ENCODE measurements around the gene FAM131B. TPM values are rescaled to one million over a fixed set of nuclear protein-coding genes. Genes with fewer than 3 reads are reported as not detected.

The FAM131B gene
- total RNA-seq, 2 experiments from 2014 or later = 1.7 to 1.8 TPM

DNA sequence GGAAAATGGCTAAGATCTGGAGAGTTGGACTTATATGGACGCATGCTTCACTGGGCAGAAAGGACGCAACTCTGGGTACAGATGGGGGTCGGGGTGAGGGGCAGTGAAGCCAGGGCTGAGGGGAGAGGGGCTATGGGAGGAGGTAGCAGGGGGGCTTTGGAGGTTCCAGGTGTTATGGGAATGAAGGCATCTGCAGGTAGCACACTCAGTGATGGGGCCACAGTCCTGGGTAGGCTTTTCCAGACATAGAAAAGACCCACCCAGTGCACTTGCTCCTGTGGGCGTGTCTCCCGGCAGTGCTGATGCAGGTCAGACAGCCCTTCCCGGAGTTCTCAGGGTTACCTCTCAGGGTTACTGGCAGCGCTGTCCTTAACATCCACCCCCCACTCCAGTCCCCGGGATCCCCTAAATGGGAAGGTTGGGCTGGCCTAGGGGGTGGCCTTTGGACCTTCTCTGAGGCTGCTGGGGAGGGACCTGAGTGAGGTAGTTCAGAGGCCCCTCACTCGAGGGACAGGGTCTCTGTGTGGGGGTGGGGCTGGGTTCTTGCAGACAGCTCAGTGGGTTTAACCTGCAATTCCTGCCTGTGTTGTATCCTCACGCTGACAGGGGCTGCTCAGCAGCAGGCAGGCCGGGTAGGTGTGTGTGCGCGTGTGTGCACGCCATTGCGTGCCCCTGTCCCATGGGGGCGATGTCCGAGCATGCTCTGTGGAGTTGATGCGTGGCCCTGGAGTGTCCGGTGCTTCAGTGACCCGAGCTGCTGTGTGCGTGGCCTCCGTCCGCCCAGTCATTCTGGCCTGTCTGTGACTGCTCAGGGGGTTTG, 24.9 kb upstream of the FAM131B start:
- Mint-ChIP-seq H3K4me3 (no peak overlapping the region), H3K4me1 (peaks cover 11% of the 10 kb centered on the region), H3K36me3 (ENCODE audit: low read depth) (peaks cover 33% of the 10 kb centered on the region), H3K9me3 (ENCODE audit: low read depth) (no peaks in the 10 kb centered on the region), H3K27me3 (no peaks in the 10 kb centered on the region), H3K27ac (peak overlapping the region; percentile 44)
- CTCF ChIA-PET = interaction anchor here (0.6 kb wide), 1 partner anchor 29 kb away, joined by 3 read pairs; no protein-coding TSS in a partner anchor
- no peak for DNase-seq
- POLR2A ChIA-PET = no interaction called here
- intact Hi-C loops (cut with DNase I, micrococcal nuclease) = loop anchor here in 1 of 2 experiments (10.0 kb wide), 1 partner anchor 583 kb away; no protein-coding TSS in a partner anchor
- ATAC-seq = no peak

DNA sequence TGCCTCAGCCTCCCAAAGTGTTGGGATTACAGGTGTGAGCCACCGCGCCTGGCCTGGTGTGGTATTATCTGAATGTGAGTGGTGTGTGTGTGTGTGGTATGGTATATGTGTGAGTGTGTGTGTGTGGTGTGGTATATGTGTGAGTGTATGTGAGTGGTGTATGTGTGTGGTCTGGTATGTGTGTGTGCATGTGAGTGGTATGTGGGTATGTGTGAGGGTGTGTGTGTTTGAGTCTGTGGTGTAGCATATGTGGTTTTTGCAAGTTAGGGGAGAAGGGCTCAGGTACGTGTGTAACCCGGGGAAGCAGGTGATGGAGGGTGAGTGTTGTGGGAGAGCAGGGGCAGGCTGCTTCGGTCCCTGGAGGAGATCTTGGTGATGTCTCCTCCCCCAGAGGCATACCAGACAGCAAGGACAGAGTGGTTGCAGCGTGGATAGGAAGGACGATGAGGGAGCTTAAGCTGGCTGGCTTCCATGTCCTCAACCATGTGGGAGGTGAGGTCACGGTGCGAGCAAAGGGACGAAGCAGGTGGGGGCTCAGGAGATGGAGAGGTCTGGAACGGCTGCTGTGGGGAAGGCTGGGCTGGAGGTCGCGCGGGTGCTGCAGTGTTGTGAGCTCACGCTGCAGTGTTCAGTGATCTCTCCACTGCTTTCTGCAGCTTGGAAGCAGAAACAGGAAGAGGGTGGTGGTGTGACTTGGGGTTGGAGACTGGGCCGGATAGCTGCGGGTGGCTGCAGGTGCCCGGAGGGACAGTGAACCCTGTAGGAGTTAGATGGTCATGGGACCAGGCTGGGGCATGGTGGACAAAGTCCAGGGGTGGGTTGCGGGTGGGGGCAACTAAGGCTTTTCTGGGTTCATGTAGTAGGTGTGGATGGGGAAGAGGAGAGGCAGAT, 23.6 kb upstream of the FAM131B start:
- no peaks in the 10 kb centered on the region for H3K27me3 Mint-ChIP-seq
- DNase-seq (peak; percentile 56), ATAC-seq (peak; percentile 57)
- H3K27ac Mint-ChIP-seq = no peak overlapping the region
- intact Hi-C loops (cut with DNase I, micrococcal nuclease) = loop anchor here (1.0 to 10.0 kb wide), 2 partner anchors 22 to 581 kb away; partner anchors contain the start of gene EPHA1 (in 1 of the 2)
- peaks cover 11% of the 10 kb centered on the region for H3K4me1 Mint-ChIP-seq
- no peaks in the 10 kb centered on the region for H3K9me3 Mint-ChIP-seq (ENCODE audit: low read depth)
- POLR2A ChIA-PET = no interaction called here
- peaks cover 24% of the 10 kb centered on the region for H3K36me3 Mint-ChIP-seq (ENCODE audit: low read depth)
- H3K4me3 Mint-ChIP-seq = no peak overlapping the region
- CTCF ChIA-PET = interaction anchor here (0.7 to 0.8 kb wide), 3 partner anchors 9 to 870 kb away, joined by 3 to 4 read pairs (median 4); no protein-coding TSS in a partner anchor

DNA sequence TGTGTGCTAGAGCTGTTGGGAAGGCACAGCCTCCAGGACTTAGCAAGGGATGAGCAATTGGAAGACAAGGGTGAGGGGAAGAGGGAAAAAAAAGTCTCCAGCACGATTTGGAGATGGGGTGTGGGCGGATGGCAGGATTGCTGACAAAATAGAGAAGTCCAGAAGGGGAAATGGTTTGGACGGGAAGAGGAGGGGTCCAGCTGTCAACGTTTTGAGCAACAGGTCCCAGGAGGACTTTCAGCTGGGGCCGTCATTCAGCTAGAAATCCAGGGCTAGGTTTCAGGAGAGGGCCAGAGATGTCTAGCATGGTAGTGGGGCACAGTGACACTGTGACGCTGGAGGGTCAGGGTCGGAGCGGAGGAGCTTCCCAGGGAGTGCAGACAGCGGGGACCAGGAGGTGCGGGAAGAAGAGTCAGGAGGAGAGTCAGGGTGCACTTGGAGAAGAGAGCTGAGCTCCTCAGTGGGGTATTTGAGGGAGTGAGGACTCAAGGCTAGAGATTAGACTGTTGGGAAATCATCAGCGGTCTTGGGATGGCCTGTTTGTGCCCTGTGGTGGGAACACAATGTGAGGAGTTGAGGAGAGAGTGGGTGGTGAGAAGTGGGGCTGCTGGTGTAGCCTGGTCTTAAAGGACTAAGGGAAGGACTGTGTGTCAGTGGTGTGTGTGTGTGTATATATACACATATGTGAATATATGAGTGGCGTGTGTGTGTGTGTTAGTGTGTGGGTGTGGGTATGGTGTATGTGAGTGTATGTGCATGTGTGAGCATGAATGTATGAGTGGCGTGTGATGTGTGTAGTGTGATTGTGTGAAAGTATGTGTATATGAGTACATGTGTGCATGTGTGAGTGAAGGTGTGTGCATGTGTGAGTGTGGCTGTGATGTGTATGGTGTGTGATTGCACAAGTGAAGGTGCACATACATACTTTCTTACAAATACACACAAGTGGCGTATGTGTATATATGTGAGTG, 22.4 kb upstream of the FAM131B start:
- no peak overlapping the region for H3K27ac Mint-ChIP-seq

DNA sequence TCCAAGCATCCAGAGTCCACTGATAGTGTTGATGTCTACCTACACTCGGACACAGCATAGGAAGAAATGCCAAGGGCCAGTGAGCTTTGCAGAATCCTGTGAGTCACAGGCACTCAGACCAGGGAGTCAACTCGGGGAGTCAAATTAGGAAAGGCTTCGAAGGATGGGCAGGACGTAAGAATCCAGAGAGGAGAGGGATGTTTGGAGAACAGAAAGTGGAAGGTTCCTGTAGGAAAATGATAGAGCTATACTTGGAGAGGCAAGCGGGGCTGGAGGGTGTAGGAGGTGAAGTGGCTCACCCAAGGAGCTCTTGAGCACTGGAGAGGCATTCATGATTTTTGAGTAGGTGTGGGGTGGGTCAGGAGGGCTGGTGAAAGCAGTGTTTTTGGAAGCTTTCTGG, 21.6 kb upstream of the FAM131B start:
- CTCF ChIA-PET = interaction anchor here (0.6 to 1.8 kb wide), 11 partner anchors 8 to 750 kb away, joined by 3 to 12 read pairs (median 4); no protein-coding TSS in a partner anchor
- no peak overlapping the region for H3K4me3 Mint-ChIP-seq
- peaks cover 8% of the 10 kb centered on the region for H3K36me3 Mint-ChIP-seq (ENCODE audit: low read depth)
- no peak for DNase-seq
- POLR2A ChIA-PET = interaction anchor here (0.8 to 2.0 kb wide), 3 partner anchors 9 to 23 kb away, joined by 3 to 7 read pairs (median 3); no protein-coding TSS in a partner anchor
- intact Hi-C loops (cut with DNase I, micrococcal nuclease) = loop anchor here in 1 of 2 experiments (5.0 to 10.0 kb wide), 3 partner anchors 37 to 579 kb away; no protein-coding TSS in a partner anchor
- ATAC-seq = no peak
- H3K4me1 Mint-ChIP-seq = peaks cover 8% of the 10 kb centered on the region
- no peaks in the 10 kb centered on the region for H3K9me3 Mint-ChIP-seq (ENCODE audit: low read depth)
- no peaks in the 10 kb centered on the region for H3K27me3 Mint-ChIP-seq
- no peak overlapping the region for H3K27ac Mint-ChIP-seq

More for the DNA sequence above, 22.4 kb upstream of the FAM131B start:
- intact Hi-C loops (cut with DNase I, micrococcal nuclease) = loop anchor here in 1 of 2 experiments (5.0 to 10.0 kb wide), 3 partner anchors 38 to 580 kb away; no protein-coding TSS in a partner anchor
- ChIA-PET CTCF (interaction anchor here (0.8 to 1.8 kb wide), 8 partner anchors 10 to 145 kb away, joined by 3 to 12 read pairs (median 4); no protein-coding TSS in a partner anchor), POLR2A (interaction anchor here (0.8 to 2.0 kb wide), 2 partner anchors 9 to 23 kb away, joined by 3 to 7 read pairs; no protein-coding TSS in a partner anchor)
- H3K4me1 Mint-ChIP-seq = peaks cover 9% of the 10 kb centered on the region
- peaks cover 15% of the 10 kb centered on the region for H3K36me3 Mint-ChIP-seq (ENCODE audit: low read depth)
- H3K9me3 Mint-ChIP-seq (ENCODE audit: low read depth) = no peaks in the 10 kb centered on the region
- H3K27me3 Mint-ChIP-seq = no peaks in the 10 kb centered on the region
- H3K4me3 Mint-ChIP-seq = no peak overlapping the region
- ATAC-seq (no peak), DNase-seq (no peak)

- DNase-seq = no peak
- Mint-ChIP-seq H3K36me3 (ENCODE audit: low read depth) (peaks cover 5% of the 10 kb centered on the region), H3K4me3 (peak overlapping the region; percentile 82), H3K9me3 (ENCODE audit: low read depth) (no peaks in the 10 kb centered on the region), H3K4me1 (peaks cover 13% of the 10 kb centered on the region), H3K27ac (no peak overlapping the region), H3K27me3 (no peaks in the 10 kb centered on the region)
- intact Hi-C loops (cut with DNase I, micrococcal nuclease) = loop anchor here in 1 of 2 experiments (5.0 to 10.0 kb wide), 3 partner anchors 36 to 579 kb away; no protein-coding TSS in a partner anchor
- ATAC-seq = no peak
- ChIA-PET CTCF (interaction anchor here (0.6 to 1.8 kb wide), 9 partner anchors 9 to 750 kb away, joined by 3 to 12 read pairs (median 4); no protein-coding TSS in a partner anchor), POLR2A (interaction anchor here (1.0 to 2.0 kb wide), 2 partner anchors 22 to 24 kb away, joined by 3 to 7 read pairs; no protein-coding TSS in a partner anchor)
Observed at GRCh38 chr7:143383642-143383957, 21.1 kb upstream of the FAM131B start.

- Mint-ChIP-seq H3K27ac (no peak overlapping the region), H3K27me3 (no peaks in the 10 kb centered on the region), H3K36me3 (ENCODE audit: low read depth) (peaks cover 5% of the 10 kb centered on the region), H3K4me1 (peaks cover 18% of the 10 kb centered on the region), H3K4me3 (peak overlapping the region; percentile 82), H3K9me3 (ENCODE audit: low read depth) (no peaks in the 10 kb centered on the region)
- ChIA-PET CTCF (interaction anchor here (0.6 to 1.8 kb wide), 6 partner anchors 8 to 134 kb away, joined by 3 to 12 read pairs (median 3); no protein-coding TSS in a partner anchor), POLR2A (interaction anchor here (0.6 to 2.0 kb wide), 3 partner anchors 23 to 72 kb away, joined by 3 to 7 read pairs (median 3); no protein-coding TSS in a partner anchor)
- intact Hi-C loops (cut with DNase I, micrococcal nuclease) = loop anchor here in 1 of 2 experiments (5.0 to 10.0 kb wide), 3 partner anchors 36 to 578 kb away; no protein-coding TSS in a partner anchor
- no peak for DNase-seq
- no peak for ATAC-seq
Observed at GRCh38 chr7:143382791-143383641, 20.5 kb upstream of the FAM131B start.

GRCh38 chr7:143382126-143382790, 19.7 kb upstream of the FAM131B start:
- ChIA-PET POLR2A (interaction anchor here (0.6 kb wide), 1 partner anchor 73 kb away, joined by 3 read pairs; no protein-coding TSS in a partner anchor), CTCF (interaction anchor here (1.1 kb wide), 1 partner anchor 24 kb away, joined by 4 read pairs; no protein-coding TSS in a partner anchor)
- H3K36me3 Mint-ChIP-seq (ENCODE audit: low read depth) = peaks cover 5% of the 10 kb centered on the region
- ATAC-seq (no peak), DNase-seq (no peak)
- H3K4me1 Mint-ChIP-seq = peaks cover 22% of the 10 kb centered on the region
- peak overlapping the region; percentile 30 for H3K27ac Mint-ChIP-seq
- no peaks in the 10 kb centered on the region for H3K9me3 Mint-ChIP-seq (ENCODE audit: low read depth)
- intact Hi-C loops (cut with DNase I, micrococcal nuclease) = loop anchor here in 1 of 2 experiments (5.0 to 10.0 kb wide), 3 partner anchors 35 to 577 kb away; no protein-coding TSS in a partner anchor
- peak overlapping the region; percentile 82 for H3K4me3 Mint-ChIP-seq
- no peaks in the 10 kb centered on the region for H3K27me3 Mint-ChIP-seq

DNA sequence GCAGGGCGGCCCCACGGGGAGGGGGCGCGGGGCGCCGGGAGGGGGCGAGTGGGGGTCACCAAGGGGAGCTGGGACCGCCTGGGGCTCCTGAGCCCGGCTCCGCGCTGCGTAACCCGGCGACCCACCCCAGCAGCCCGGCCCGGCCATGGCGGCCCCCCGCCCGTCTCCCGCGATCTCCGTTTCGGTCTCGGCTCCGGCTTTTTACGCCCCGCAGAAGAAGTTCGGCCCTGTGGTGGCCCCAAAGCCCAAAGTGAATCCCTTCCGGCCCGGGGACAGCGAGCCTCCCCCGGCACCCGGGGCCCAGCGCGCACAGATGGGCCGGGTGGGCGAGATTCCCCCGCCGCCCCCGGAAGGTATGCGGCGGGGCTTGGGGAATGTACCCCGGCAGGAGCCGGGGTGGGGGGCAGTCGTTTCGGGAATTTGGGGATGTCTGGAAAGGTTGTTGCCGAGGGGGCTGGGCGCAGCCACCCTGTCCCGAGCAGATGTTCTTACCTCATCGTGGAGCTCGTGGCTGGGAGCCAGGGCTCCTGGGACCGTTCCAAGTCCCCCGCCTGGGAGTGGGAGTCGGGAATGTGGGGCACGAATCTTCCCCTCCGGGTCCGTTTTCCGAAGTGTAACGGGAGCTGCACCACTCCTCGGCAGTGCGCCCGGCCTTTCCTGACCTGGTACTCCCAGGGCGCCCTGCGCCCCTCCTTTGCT, 19.1 kb upstream of the FAM131B start:
- ChIA-PET POLR2A (no interaction called here), CTCF (interaction anchor here (1.1 kb wide), 1 partner anchor 25 kb away, joined by 4 read pairs; no protein-coding TSS in a partner anchor)
- Mint-ChIP-seq H3K4me3 (peak overlapping the region; percentile 82), H3K36me3 (ENCODE audit: low read depth) (peaks cover 5% of the 10 kb centered on the region), H3K4me1 (peaks cover 26% of the 10 kb centered on the region), H3K27ac (peak overlapping the region; percentile 30), H3K27me3 (no peaks in the 10 kb centered on the region), H3K9me3 (ENCODE audit: low read depth) (no peaks in the 10 kb centered on the region)
- intact Hi-C loops (cut with DNase I, micrococcal nuclease) = loop anchor here (1.0 to 10.0 kb wide), 8 partner anchors 27 to 577 kb away; partner anchors contain the start of genes CASP2 (in 1 of the 2), EPHA1 (in 1 of the 2) and TCAF1 (in 1 of the 2)
- DNase-seq = peak; percentile 51
- ATAC-seq = peak; percentile 0
